ENCODE results near the gene UFD1. TPM values are rescaled to one million over a fixed set of nuclear protein-coding genes. Genes with fewer than 3 reads are reported as not detected.

The UFD1 gene
- total RNA-seq, 1 experiment from 2014 or later, result 74.4 TPM

GRCh38 chr22:19498866-19499190 lies 19.8 kb upstream of the UFD1 start:
- no peak for DNase-seq
- TF ChIP-seq CTCF (conservative IDR thresholded peaks at IDR 0.05), result no peak

More at GRCh38 chr22:19498866-19499190, 19.8 kb upstream of the UFD1 start:
- peaks cover 6 to 7% of the 10 kb centered on the region in 2 experiments for H3K4me1 Mint-ChIP-seq
- H3K36me3 Mint-ChIP-seq (ENCODE audit: insufficient read depth in 1 of 3, low read depth in 3 of 3), result peaks cover 4 to 57% (median 31%) of the 10 kb centered on the region in 3 experiments
- Histone ChIP-seq H3K4ac (ENCODE audit: low read depth, low read length) (no peak overlapping the region), H4K91ac (ENCODE audit: insufficient read length, low read depth, low read length) (no peak overlapping the region), H4K8ac (replicated peaks; ENCODE audit: insufficient read length, low read depth, low read length) (no peak overlapping the region), H3K79me1 (ENCODE audit: insufficient read depth, low read depth, low read length, poor library complexity, severe bottlenecking) (no peaks in the 10 kb centered on the region), H2AK5ac (ENCODE audit: insufficient read length, low read length) (no peak overlapping the region), H4K5ac (ENCODE audit: insufficient read length, low read depth, low read length) (no peak overlapping the region), H2BK15ac (ENCODE audit: low read depth, low read length) (no peak overlapping the region), H3K4me2 (ENCODE audit: insufficient read depth, insufficient read length, low read length) (no peak overlapping the region), H3K23me2 (ENCODE audit: insufficient read length, low read depth, low read length, poor library complexity, severe bottlenecking) (no peaks in the 10 kb centered on the region), H2BK12ac (ENCODE audit: insufficient read length, low read depth, low read length) (no peak overlapping the region), H3K27ac (ENCODE audit: insufficient read length, low read depth, low read length) (no peak overlapping the region), H3K9me3 (ENCODE audit: control insufficient read depth, low read depth, low read length) (no peaks in the 10 kb centered on the region), H2BK20ac (ENCODE audit: low read depth, low read length, poor library complexity, severe bottlenecking) (no peak overlapping the region), H3T11ph (ENCODE audit: low read length) (no peak overlapping the region), H3K56ac (ENCODE audit: insufficient read length, low read depth, low read length) (no peak overlapping the region), H2AFZ (ENCODE audit: low read length) (no peak overlapping the region), H2BK5ac (ENCODE audit: insufficient read length, low read length) (no peak overlapping the region), H3K4me1 (ENCODE audit: insufficient read depth, low read length) (no peaks in the 10 kb centered on the region; the same call in 1 of the 2 replicates), H3K14ac (ENCODE audit: insufficient read depth, low read length) (no peak overlapping the region), H3K27me3 (ENCODE audit: insufficient read depth, low read length) (no peaks in the 10 kb centered on the region), H3K18ac (ENCODE audit: insufficient read length, low read depth, low read length) (no peak overlapping the region), H3K79me2 (ENCODE audit: insufficient read depth, low read length) (no peaks in the 10 kb centered on the region), H2BK120ac (ENCODE audit: low read depth, low read length, poor library complexity, severe bottlenecking) (no peak overlapping the region), H3K9ac (ENCODE audit: extremely low read depth, insufficient read length, low read length) (no peak overlapping the region), H3K23ac (ENCODE audit: insufficient read length, low read depth, low read length) (no peak overlapping the region), H4K20me1 (ENCODE audit: control insufficient read depth, insufficient read depth, insufficient read length) (no peaks in the 10 kb centered on the region)
- no CpG with 5 or more reads among the region's 3 CpGs for WGBS (ENCODE audit: extremely low coverage, insufficient read length, low lambda C conversion rate)
- no peak overlapping the region for H3K4me3 Mint-ChIP-seq
- no peaks in the 10 kb centered on the region for H3K9me3 Mint-ChIP-seq
- peak overlapping the region in 1 of 3 experiments; percentile 58; a peak in 1 of 7 replicates for H3K27ac Mint-ChIP-seq
- no peaks in the 10 kb centered on the region for H3K27me3 Mint-ChIP-seq (ENCODE audit: low read depth)

Data from H9 (cell line).